ENCODE data around the gene ICOS. TPM values are rescaled to one million over a fixed set of nuclear protein-coding genes. Genes with fewer than 3 reads are reported as not detected.

ICOS gene
- total and polyA plus RNA-seq, 9 of the 15 experiments (the other 6 are each of a cell fraction or from before 2014, with no cell fraction given) = not detected

- TF ChIP-seq GABPB1 (CRISPR knock-in tag; IDR thresholded peaks at IDR 0.05) = no peak
- no peak for TF ChIP-seq MLX (CRISPR knock-in tag; conservative IDR thresholded peaks at IDR 0.05)
- TF ChIP-seq HDAC2 (IDR thresholded peaks at IDR 0.05) = no peak
- TF ChIP-seq HMGN3 (IDR thresholded peaks at IDR 0.05; ENCODE audit: borderline replicate concordance, extremely low read depth, insufficient read length, low read depth, low read length) = no peak
- TF ChIP-seq ZNF212 (CRISPR knock-in tag; IDR thresholded peaks at IDR 0.05) = no peak
- TF ChIP-seq POLR2AphosphoS2 (IDR thresholded peaks at IDR 0.05; ENCODE audit: low read length) = no peak
- TF ChIP-seq HNRNPK (IDR thresholded peaks at IDR 0.05; ENCODE audit: low read depth, low read length, poor library complexity, severe bottlenecking) = no peak
- TF ChIP-seq ATF1 (CRISPR knock-in tag; IDR thresholded peaks at IDR 0.05) = no peak
- TF ChIP-seq ATF1 (tag; IDR thresholded peaks at IDR 0.05) = no peak
- ChIA-PET CTCF (ENCODE audit: low intra/inter-chr PET ratio) (no interaction called here), POLR2A (no interaction called here)
- no peak overlapping the region for H3K9ac ChIP-seq (ENCODE audit: insufficient read depth in 1 of 2, low read depth in 2 of 2, low read length in 2 of 2)
- H3K9me3 ChIP-seq (replicated peaks; ENCODE audit: control insufficient read depth, insufficient read depth, low read depth, low read length) = no peaks in the 10 kb centered on the region
- H2AFZ ChIP-seq (ENCODE audit: low read depth, low read length) = no peak overlapping the region
- H3K79me2 ChIP-seq (ENCODE audit: control insufficient read depth, insufficient read depth, low read length) = no peaks in the 10 kb centered on the region
- intact Hi-C loops (cut with micrococcal nuclease) = no loop called here
- no peaks in the 10 kb centered on the region; a peak in 2 of 5 replicates for H3K27me3 ChIP-seq (ENCODE audit: control insufficient read depth in 2 of 2, insufficient read depth in 2 of 2, low read length in 2 of 2)
- no peak for FAIRE-seq
- DNase-seq (ENCODE audit: extremely low read depth in 1 of 4, low spot score in 3 of 4) = no peak
- in situ Hi-C loops (cut with MboI) = no loop called here
- BruUV-seq (replicated peaks) = no TSS peak
- no peaks in the 10 kb centered on the region for H3K4me1 ChIP-seq (replicated peaks in 1 of 2; ENCODE audit: control insufficient read depth in 2 of 2, insufficient read depth in 2 of 2, low read length in 2 of 2)
- H3K9me1 ChIP-seq (ENCODE audit: control insufficient read depth, insufficient read depth, low read length) = no peaks in the 10 kb centered on the region
- no peaks in the 10 kb centered on the region for H3K36me3 ChIP-seq (ENCODE audit: control insufficient read depth, insufficient read depth, low read length)
- H3K27ac ChIP-seq (ENCODE audit: extremely low read depth, low read depth, low read length) = no peak overlapping the region
- 0% methylated on average over 1 of the region's 3 CpGs for WGBS (ENCODE audit: insufficient coverage, low coverage, missing lambda C conversion rate)
- H3K4me2 ChIP-seq (ENCODE audit: insufficient read depth, low read length) = no peak overlapping the region
- ATAC-seq = no peak
- no peak overlapping the region for H3K4me3 ChIP-seq
- H4K20me1 ChIP-seq (replicated peaks; ENCODE audit: control insufficient read depth, insufficient read depth, low read length) = no peaks in the 10 kb centered on the region
Observed at GRCh38 chr2:203918839-203919238, 17.7 kb upstream of the ICOS start.

Measured in K562 (cell line).